Astrocyte (in vitro differentiated cells and primary cell): ENCODE data around the gene MIDN.

Experiments
- CTCF ChIP-seq: IDR thresholded peaks from 2 replicates; pipeline ENCODE4 v1.5.1; 2011; ENCODE audit warnings: low read depth, mild to moderate bottlenecking, inconsistent platforms, low read length, moderate library complexity; ENCODE audit not compliant: insufficient read depth
- EZH2 ChIP-seq: IDR thresholded peaks from 2 replicates; pipeline ENCODE4 v1.6.1; 2012; ENCODE audit warnings: mild to moderate bottlenecking, low read length, inconsistent platforms; ENCODE audit not compliant: insufficient read depth

- TF ChIP-seq CTCF: no peak
- TF ChIP-seq EZH2: no peak
Observed at GRCh38 chr19:1259206-1259875, 11.0 kb downstream of the MIDN start.
